Activated naive CD4-positive, alpha-beta T cell treated with anti-CD3 and anti-CD28 coated beads, Interleukin-2, amount 50 U/mL, for 24 hours (primary cell): Measurements from ENCODE around the gene RASA3.
"Not testable (repeated sequence)": the region's sequence is repeated elsewhere in the genome, so short reads cannot be mapped to it uniquely, and the experiment has no call there.

ENCODE experiments used
- H3K27ac Mint-ChIP-seq: one replicate; pipeline ENCODE4 v1.8.0; 2021; ENCODE audit warnings: mild to moderate bottlenecking, mixed read lengths
- H3K27me3 Mint-ChIP-seq: one replicate; pipeline ENCODE4 v1.8.0; 2021; ENCODE audit warnings: mixed read lengths
- H3K36me3 Mint-ChIP-seq: one replicate; pipeline ENCODE4 v1.8.0; 2021; ENCODE audit warnings: mixed read lengths
- H3K4me1 Mint-ChIP-seq: one replicate; pipeline ENCODE4 v1.8.0; 2021; ENCODE audit warnings: mixed read lengths
- H3K4me3 Mint-ChIP-seq: one replicate; pipeline ENCODE4 v1.8.0; 2021; ENCODE audit warnings: mild to moderate bottlenecking, mixed read lengths
- H3K9me3 Mint-ChIP-seq: one replicate; pipeline ENCODE4 v1.8.0; 2021; ENCODE audit warnings: mixed read lengths

RASA3 gene

GRCh38 chr13:114134944-114135610 is 2.7 kb upstream of the RASA3 start:
- Mint-ChIP-seq H3K9me3 (no peaks in the 10 kb centered on the region), H3K4me3 (no peak overlapping the region), H3K4me1 (peaks cover 28% of the 10 kb centered on the region), H3K36me3 (no peaks in the 10 kb centered on the region), H3K27ac (peak overlapping the region; percentile 9), H3K27me3 (no peaks in the 10 kb centered on the region)

DNA sequence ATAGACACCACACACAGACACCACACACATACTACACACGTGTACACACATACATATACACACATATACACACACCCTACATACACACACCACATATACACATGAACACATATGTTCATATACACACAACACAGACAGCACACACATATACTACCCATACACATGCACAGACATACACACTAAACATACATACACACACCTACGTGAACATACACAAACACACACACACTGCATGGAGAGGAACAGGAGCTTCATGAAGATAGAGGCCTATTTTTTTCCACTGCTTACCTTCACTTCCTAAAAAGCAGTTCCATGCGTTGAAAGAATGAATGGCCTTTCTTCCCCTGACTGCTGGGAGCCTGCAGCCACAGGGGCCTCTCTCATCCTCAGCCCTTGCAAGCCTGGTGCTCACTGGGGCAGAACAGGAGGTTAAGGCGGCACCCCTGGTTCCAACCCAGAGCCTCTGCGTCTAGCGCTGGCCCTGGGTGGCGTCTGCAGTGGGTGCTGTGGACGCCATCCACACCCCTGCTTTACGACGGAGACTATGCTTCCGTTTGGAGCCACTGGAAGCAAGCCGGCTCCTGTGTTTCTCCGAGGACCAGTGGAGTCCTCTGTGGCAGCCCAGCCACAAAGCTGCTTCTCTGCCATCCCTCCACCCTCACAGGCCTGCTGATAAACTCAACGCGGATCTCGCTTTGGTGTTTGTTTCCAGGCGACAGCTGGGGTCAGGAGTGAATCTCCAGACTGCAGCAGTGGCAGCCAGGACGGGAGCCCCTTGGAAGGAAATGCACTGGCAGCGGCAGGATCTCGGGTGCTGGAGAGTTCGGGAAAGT is 1.9 kb upstream of the RASA3 start:
- no peaks in the 10 kb centered on the region for H3K9me3 Mint-ChIP-seq
- peak overlapping the region; percentile 57 for H3K27ac Mint-ChIP-seq
- H3K4me1 Mint-ChIP-seq = peaks cover 34% of the 10 kb centered on the region
- H3K27me3 Mint-ChIP-seq = no peaks in the 10 kb centered on the region
- H3K36me3 Mint-ChIP-seq = no peaks in the 10 kb centered on the region
- H3K4me3 Mint-ChIP-seq = peak overlapping the region; percentile 34

DNA sequence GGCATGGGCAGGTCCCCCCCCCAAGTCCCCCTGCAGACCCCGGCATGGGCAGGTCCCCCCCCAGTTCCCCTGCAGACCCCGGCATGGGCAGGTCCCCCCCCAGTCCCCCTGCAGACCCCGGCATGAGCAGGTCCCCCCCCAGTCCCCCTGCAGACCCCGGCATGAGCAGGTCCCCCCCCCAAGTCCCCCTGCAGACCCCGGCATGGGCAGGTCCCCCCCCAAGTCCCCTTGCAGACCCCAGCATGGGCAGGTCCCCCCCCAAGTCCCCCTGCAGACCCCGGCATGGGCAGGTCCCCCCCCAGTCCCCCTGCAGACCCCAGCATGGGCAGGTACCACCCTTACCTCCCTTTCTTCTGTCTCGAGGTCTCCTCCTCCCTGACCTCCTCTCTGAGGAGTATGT is 1.1 kb upstream of the RASA3 start:
- H3K4me3 Mint-ChIP-seq = peak overlapping the region; percentile 34

GRCh38 chr13:114133126-114133525 is 703 bp upstream of the RASA3 start:
- not testable (repeated sequence) for H3K27me3 Mint-ChIP-seq, H3K9me3 Mint-ChIP-seq, H3K36me3 Mint-ChIP-seq, H3K27ac Mint-ChIP-seq, H3K4me3 Mint-ChIP-seq
- peaks cover 44% of the 10 kb centered on the region for H3K4me1 Mint-ChIP-seq

More for the DNA sequence above, 1.1 kb upstream of the RASA3 start:
- H3K36me3 Mint-ChIP-seq, H3K9me3 Mint-ChIP-seq, H3K27me3 Mint-ChIP-seq: not testable (repeated sequence)
- Mint-ChIP-seq H3K27ac (peak overlapping the region; percentile 57), H3K4me1 (peaks cover 40% of the 10 kb centered on the region)

DNA sequence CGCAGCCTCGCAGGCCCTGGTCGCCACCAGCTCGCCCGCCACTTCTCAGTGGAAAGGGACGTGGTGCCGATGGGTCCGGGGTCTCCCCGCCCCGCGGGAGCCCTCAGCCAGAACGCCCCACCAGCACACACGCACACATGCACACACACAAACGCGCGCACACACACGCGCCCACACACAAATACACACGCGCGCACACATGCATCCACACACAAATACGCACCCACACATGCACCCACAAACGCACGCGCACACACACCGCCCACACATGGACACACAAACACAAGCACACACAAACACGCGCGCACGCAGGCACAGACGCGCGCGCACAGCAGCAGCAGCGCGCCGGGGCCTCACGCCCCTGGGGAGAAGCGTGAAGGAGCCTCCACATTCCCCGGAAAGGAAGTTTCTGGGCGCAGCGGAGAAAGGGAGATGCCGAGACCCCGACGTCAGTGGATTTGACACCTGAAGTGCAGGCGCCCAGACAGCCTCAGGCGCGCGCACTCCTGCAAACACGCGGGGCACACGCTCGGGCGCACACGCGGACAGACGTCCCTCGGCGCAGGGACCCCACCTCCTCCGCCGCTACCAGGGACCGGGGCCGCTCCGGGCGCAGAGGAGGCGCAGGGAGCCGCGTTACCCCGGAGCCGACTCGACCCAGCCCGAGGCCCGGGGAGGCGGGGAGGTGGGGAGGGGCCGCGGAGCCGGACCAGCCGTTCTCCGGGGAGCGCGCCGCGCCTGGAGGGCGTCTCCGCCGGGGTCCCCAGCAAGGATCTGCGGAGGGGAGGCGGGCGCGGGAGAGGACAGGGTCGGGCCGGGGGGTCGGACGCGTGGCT is 622 bp downstream of the RASA3 start:
- Mint-ChIP-seq H3K36me3 (peaks cover 2% of the 10 kb centered on the region), H3K27ac (peak overlapping the region; percentile 98), H3K27me3 (no peaks in the 10 kb centered on the region), H3K4me1 (peaks cover 50% of the 10 kb centered on the region), H3K4me3 (peak overlapping the region; percentile 98), H3K9me3 (no peaks in the 10 kb centered on the region)

DNA sequence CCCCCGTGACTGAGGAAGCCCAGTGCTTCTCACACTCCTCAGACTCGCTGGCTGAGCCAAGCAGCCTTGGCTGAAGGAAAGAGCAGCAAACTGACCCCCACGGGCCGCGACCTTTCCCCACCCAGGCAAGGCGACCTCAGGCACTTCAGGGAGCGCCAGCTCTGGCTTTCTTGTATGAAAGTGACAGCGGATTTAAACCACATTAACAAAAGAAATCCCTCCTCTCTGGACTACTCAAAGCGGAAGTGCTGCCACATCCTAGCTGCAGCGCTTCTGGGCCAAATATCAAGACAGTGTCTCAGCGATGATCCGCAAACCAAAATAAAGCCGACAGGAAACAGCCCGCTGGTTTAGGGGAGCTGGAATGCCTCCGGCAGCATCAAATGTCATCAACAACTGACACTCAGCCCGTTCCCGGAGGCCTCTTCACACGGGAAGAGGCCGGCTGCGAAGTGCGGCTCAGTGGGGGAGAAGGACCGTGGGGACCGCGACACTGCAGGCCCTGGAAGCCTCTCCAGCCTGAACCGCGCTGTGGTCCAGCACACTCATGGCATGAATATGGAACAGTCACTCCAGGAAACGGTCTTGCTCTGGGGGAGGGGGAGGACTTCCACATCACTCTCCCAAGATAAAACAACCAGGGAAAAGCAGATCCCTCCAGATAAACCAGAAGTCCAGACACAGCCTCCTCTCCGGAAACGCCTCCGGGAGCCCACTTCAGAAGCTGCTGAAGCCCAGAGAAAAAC is 1.4 kb downstream of the RASA3 start:
- no peaks in the 10 kb centered on the region for H3K9me3 Mint-ChIP-seq
- H3K27me3 Mint-ChIP-seq = no peaks in the 10 kb centered on the region
- peak overlapping the region; percentile 98 for H3K4me3 Mint-ChIP-seq
- H3K4me1 Mint-ChIP-seq = peaks cover 53% of the 10 kb centered on the region
- peak overlapping the region; percentile 98 for H3K27ac Mint-ChIP-seq
- H3K36me3 Mint-ChIP-seq = peaks cover 7% of the 10 kb centered on the region

DNA sequence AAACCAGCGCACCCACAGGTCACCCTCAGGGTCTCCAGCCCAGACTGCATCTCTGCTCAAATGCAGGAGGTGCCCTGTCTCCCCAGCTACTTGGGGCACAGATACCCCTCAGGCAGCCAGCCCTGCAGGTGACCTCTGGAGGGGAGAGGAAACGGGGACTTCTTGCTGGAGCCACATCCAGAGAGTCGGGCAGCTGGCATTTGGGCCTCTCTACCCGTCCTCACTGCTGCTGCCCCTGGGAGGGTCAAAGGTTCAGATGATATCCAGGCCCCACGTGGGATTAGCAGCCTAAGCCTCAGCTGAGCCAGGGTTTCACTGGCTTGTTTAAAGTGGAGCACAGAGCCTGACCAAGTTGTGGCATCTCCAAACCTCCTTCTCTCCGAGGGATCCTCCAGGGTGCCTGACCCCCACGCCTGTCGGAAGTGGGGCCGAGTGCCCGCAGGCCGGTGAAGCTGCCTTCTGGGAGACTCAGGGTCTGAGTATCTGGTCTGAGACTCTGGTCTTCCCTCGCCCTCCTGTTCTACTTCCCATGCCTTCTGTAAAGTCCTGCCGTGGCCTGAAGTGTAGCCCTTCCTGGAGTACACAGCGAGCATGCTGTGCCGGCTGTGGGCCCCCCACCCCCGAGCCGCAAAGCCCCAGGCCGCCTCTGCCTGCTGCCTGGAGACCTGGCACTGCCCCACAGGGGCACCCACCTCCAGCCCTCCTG is 2.1 kb downstream of the RASA3 start:
- Mint-ChIP-seq H3K4me1 (peaks cover 57% of the 10 kb centered on the region), H3K9me3 (no peaks in the 10 kb centered on the region), H3K27me3 (no peaks in the 10 kb centered on the region), H3K36me3 (peaks cover 7% of the 10 kb centered on the region), H3K4me3 (peak overlapping the region; percentile 98), H3K27ac (peak overlapping the region; percentile 98)

DNA sequence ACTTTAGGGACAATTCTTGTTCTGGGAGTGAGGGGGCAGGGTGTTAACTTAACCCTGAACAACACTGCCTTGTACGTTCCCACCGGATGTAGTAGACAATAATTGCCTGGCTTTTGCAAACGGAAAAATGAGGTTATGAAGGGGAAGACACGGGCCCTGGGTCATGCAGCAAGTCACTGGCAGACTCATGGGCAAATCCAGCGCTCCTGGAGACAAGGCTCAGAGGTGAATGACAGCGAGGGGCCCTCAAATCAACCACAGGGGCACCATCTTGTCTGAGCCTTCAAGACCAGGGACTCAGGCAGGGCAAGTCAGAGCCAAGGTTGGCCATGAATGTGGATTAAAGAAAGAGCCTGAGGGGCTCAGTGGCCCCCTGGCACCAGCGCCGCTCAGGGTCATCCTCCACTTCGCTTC is 2.8 kb downstream of the RASA3 start:
- peaks cover 60% of the 10 kb centered on the region for H3K4me1 Mint-ChIP-seq
- H3K27me3 Mint-ChIP-seq = no peaks in the 10 kb centered on the region
- H3K36me3 Mint-ChIP-seq = peaks cover 13% of the 10 kb centered on the region
- H3K9me3 Mint-ChIP-seq = no peaks in the 10 kb centered on the region
- H3K27ac Mint-ChIP-seq = peak overlapping the region; percentile 93
- peak overlapping the region; percentile 98 for H3K4me3 Mint-ChIP-seq

- Mint-ChIP-seq H3K27ac (peak overlapping the region; percentile 93), H3K36me3 (peaks cover 14% of the 10 kb centered on the region), H3K27me3 (no peaks in the 10 kb centered on the region), H3K4me1 (peaks cover 60% of the 10 kb centered on the region), H3K4me3 (peak overlapping the region; percentile 98), H3K9me3 (no peaks in the 10 kb centered on the region)
These were observed 3.5 kb downstream of the RASA3 start for GRCh38 chr13:114128624-114129522.

- Mint-ChIP-seq H3K27ac (peak overlapping the region; percentile 93), H3K27me3 (no peaks in the 10 kb centered on the region), H3K4me3 (peak overlapping the region; percentile 98), H3K9me3 (no peaks in the 10 kb centered on the region), H3K4me1 (peaks cover 63% of the 10 kb centered on the region), H3K36me3 (peaks cover 14% of the 10 kb centered on the region)
These were observed 4.1 kb downstream of the RASA3 start for GRCh38 chr13:114128348-114128623.

- Mint-ChIP-seq H3K4me1 (peaks cover 68% of the 10 kb centered on the region), H3K4me3 (peak overlapping the region; percentile 98), H3K9me3 (no peaks in the 10 kb centered on the region), H3K27ac (peak overlapping the region; percentile 98), H3K36me3 (peaks cover 14% of the 10 kb centered on the region), H3K27me3 (no peaks in the 10 kb centered on the region)
These were observed 4.7 kb downstream of the RASA3 start for GRCh38 chr13:114127473-114128347.

DNA sequence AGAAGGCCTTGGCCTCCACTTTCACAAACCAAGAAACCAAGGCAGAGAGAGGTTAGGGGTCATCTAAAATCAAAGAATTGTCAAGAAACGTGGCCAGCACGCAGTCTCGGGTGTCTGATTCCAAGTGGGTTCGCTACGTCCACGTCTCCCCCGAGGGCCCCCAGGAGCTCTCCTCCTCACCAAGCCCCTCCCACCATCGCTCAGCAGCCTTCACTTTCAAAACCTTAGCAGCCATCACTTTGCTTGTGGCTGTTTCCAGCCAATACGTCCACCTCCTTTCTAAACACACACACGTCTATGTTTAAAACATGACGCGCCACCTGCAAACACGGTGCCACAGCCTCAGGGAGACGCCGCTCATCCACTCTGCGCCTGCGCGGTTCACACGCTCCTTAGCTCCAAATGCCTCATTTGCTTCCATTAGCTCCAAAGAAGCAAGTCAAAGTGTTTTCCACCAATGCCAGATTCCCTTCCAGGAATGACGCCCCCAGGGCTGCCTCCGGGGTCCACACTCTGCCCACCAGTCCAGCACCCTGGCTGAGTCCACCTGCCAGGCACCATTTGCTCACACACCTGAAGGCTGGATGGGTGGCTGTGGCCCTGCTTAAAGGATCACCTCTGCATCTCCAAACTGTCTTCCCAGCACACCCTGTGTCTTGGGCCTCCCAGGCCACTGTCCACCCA is 5.5 kb downstream of the RASA3 start:
- Mint-ChIP-seq H3K9me3 (no peaks in the 10 kb centered on the region), H3K4me3 (peak overlapping the region; percentile 98), H3K4me1 (peaks cover 75% of the 10 kb centered on the region), H3K27ac (peak overlapping the region; percentile 98), H3K36me3 (peaks cover 14% of the 10 kb centered on the region), H3K27me3 (no peaks in the 10 kb centered on the region)

GRCh38 chr13:114126086-114126485 is 6.3 kb downstream of the RASA3 start:
- H3K9me3 Mint-ChIP-seq, H3K27me3 Mint-ChIP-seq: not testable (repeated sequence)
- Mint-ChIP-seq H3K36me3 (peaks cover 14% of the 10 kb centered on the region), H3K4me1 (peaks cover 83% of the 10 kb centered on the region), H3K4me3 (peak overlapping the region; percentile 98), H3K27ac (peak overlapping the region; percentile 98)
